Measurements from ENCODE around the gene ANKRD44.

The ANKRD44 gene

GRCh38 chr2:196970099-196970498, 340.5 kb downstream of the ANKRD44 start:
- in situ Hi-C loops (cut with MboI; ENCODE audit: low sequenced_read_pairs), result no loop called here

- in situ Hi-C loops (cut with MboI; ENCODE audit: low sequenced_read_pairs), result no loop called here
Observed at GRCh38 chr2:196968516-196968915, 342.1 kb downstream of the ANKRD44 start.

DNA sequence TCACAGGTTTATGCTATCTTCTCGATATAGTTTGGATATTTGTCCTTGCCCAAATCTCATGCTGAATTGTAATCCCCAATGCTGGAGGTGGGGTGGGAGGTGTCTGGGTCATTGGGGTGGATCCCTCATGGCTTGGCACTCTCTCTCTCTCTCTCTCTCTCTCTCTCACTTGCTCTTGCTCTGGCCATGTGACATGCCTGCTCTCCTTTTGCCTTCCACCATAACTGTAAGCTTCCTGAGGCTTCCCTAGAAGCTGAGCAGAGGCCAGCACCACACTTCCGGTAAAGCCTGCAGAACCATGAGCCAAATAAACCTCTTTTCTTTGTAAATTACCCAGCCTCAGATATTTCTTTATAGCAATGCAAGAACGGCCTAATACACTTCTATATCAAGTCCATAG, 342.8 kb downstream of the ANKRD44 start:
- in situ Hi-C loops (cut with MboI; ENCODE audit: low sequenced_read_pairs), result no loop called here

GRCh38 chr2:196967116-196967515, 343.5 kb downstream of the ANKRD44 start:
- in situ Hi-C loops (cut with MboI; ENCODE audit: low sequenced_read_pairs), result no loop called here

- in situ Hi-C loops (cut with MboI; ENCODE audit: low sequenced_read_pairs), result no loop called here
Observed at GRCh38 chr2:196966061-196966460, 344.5 kb downstream of the ANKRD44 start.

- in situ Hi-C loops (cut with MboI; ENCODE audit: low sequenced_read_pairs), result no loop called here
Observed at GRCh38 chr2:196965651-196966050, 344.9 kb downstream of the ANKRD44 start.

- in situ Hi-C loops (cut with MboI; ENCODE audit: low sequenced_read_pairs), result no loop called here
Observed at GRCh38 chr2:196963961-196964360, 346.6 kb downstream of the ANKRD44 start.

DNA sequence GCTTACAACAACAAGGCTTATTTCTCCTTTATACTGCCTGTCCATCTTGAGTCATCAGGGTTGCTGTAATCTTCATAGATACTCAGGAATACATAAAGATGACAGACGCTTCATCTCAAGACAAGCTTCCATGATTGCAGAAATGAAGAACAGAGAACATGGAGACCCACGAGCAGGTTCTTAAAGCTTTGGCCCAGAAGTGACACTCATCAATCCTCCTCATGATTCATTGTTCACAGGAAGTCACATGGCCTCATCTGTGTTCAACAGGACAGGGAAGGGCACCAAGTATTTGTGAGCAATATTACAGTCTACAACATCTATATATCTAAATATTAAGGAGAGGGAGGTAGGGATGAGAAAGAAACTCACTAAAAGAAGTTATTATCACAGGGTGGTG, 347.5 kb downstream of the ANKRD44 start:
- in situ Hi-C loops (cut with MboI; ENCODE audit: low sequenced_read_pairs), result no loop called here

DNA sequence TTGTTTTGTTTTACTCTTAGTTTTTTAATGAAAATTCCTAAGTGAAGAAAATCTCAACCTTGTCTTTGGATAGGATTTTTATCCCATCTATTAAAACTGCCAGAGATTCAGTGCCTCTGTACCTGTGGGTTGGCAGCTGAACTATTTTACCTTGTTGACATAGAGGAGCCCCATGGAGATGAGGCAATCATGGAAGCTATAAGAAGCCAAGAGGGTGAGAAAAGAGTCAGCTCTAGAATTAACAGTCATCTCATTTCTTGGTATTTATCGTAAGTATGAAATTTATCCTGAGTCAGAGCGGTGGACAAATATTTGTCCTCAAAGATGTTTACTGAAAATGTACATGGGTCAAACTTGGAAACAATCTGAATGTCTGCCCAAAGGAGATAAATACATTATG, 348.3 kb downstream of the ANKRD44 start:
- in situ Hi-C loops (cut with MboI; ENCODE audit: low sequenced_read_pairs), result no loop called here

DNA sequence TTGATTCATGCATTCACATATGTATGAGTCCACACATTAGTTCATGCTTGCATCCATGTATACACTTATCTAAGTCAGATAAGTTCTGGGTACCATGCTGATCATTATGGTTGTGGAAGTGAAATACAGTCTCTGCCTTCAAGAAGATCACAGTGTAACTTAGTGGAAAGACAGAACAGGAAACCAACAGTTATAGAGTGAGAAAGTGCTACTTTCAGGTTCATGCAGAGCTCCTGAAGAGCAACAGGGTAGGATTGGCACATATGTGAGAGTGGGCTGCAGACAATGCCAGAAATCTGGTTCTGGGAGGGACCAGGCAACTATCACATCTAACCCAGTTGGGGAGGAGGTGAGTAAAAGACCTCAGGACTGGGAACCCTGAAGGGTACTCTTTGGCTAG, 348.7 kb downstream of the ANKRD44 start:
- in situ Hi-C loops (cut with MboI; ENCODE audit: low sequenced_read_pairs), result no loop called here

DNA sequence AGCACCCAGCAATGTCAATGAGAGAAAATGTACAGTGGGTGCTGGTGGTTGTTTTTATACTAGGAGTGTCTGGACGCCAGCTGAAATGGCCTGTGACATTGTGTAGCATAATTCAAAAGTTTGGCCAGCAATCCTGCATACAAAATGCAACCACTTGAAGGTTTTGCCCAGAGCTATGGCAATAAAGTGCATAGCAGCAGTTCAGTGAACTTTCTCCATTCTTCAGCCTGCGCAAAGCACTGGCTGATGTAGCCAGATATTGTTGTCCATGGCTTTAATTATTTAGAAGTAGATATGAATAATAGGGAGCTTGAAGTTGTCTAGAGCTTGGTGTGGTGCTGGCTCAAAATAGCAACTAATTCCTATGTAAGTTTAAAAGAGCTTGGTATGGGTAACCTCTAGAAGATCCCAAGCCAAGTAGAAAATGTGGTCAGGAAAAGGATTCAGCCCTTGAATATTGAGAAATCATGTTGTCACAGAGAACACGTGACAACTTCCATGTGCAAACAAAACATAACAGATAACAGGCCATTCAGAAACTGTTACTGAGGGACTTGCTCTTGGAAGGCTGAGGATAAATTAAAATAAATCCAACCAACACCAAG, 350.7 kb downstream of the ANKRD44 start:
- in situ Hi-C loops (cut with MboI; ENCODE audit: low sequenced_read_pairs), result no loop called here

- in situ Hi-C loops (cut with MboI; ENCODE audit: low sequenced_read_pairs), result no loop called here
Observed at GRCh38 chr2:196959281-196959680, 351.3 kb downstream of the ANKRD44 start.

DNA sequence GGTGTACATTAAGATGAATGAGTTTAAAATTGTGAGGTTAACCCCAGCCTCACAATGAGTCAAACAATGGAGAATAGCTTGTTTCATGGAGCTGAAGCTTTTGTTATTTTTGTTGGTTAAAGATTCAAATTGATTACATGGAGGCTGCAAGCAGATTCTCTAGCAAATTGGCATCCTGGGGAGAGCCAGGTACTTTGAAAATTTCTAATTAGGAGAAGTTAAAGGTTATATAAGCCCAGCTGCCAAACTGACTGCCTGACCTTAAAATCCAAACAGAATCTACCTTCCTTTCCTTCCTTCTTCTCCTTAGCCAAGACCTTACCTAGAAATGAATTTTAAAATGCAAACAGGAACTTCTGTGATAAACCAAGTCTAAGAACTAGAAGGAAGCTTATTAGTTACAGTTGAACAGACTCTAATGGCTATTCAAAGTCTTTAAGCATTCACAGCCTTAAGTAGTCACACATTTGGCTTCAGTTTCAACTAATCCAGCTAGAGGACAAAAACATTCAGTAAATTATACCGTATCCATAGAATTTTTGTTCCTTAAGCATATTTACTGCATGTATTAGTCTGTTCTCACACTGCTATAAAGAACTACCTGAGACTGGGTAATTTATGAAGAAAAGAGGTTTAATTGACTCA, 352.6 kb downstream of the ANKRD44 start:
- in situ Hi-C loops (cut with MboI; ENCODE audit: low sequenced_read_pairs), result no loop called here

- in situ Hi-C loops (cut with MboI; ENCODE audit: low sequenced_read_pairs), result no loop called here
Observed at GRCh38 chr2:196957442-196957841, 353.1 kb downstream of the ANKRD44 start.

GRCh38 chr2:196956069-196956468, 354.5 kb downstream of the ANKRD44 start:
- in situ Hi-C loops (cut with MboI; ENCODE audit: low sequenced_read_pairs), result no loop called here

DNA sequence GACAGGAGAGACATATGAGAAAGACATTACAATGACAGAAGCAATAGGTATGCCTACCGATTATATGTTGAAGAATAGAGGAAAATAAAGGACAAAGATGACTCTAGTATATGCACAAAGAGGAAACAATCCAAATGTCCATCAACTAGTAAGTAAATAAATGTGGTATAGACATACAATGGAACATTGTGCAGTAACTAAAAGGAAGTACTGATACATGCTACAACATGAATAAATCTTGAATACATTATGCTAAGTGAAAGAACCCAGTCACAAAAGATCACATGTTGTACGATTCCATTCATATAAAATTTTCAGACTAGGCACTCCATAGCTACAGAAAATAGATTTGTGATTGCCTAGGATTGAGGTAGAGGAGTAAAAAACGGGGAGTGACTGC, 355.5 kb downstream of the ANKRD44 start:
- in situ Hi-C loops (cut with MboI; ENCODE audit: low sequenced_read_pairs), result no loop called here

DNA sequence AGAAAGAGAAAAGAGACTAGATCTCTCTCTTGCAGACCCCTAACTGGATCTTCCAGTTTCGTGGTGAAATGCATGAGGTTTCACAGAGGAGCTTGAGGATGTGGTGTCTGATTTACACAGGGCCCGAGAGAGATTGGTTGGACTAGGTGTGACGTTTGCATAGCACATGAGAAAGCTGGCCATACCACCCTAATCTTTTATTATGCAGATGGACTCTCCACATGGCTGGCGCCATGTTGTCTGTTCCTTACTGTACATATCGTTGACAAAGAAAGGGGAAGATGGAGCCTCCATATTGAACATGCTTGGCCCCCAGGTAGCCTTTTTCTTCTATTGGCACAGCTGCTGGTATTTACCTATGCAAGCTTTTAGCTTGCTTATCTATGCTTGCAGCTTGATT, 356.6 kb downstream of the ANKRD44 start:
- in situ Hi-C loops (cut with MboI; ENCODE audit: low sequenced_read_pairs), result no loop called here

- in situ Hi-C loops (cut with MboI; ENCODE audit: low sequenced_read_pairs), result no loop called here
Observed at GRCh38 chr2:196952936-196953335, 357.6 kb downstream of the ANKRD44 start.

GRCh38 chr2:196951973-196952372, 358.6 kb downstream of the ANKRD44 start:
- in situ Hi-C loops (cut with MboI; ENCODE audit: low sequenced_read_pairs), result no loop called here

DNA sequence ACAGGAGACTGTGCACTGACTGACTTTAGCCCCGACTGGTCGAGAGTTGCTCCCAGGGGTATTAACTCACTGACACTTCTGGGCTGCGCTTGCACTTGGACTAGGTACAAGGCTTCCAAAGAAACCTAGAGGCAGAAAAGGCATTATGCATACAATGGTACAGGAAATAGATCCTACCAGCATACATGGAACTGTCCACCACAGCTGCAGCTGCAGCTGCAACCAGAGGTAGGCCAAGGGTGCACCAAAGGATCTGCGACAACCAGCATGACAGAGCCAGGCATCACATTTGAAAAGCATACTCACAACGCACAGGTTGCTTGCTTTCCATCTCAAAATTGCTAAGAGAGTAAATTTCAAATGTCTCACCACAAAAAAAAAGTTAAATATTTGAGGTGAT, 361.5 kb downstream of the ANKRD44 start:
- in situ Hi-C loops (cut with MboI; ENCODE audit: low sequenced_read_pairs), result no loop called here

- in situ Hi-C loops (cut with MboI; ENCODE audit: low sequenced_read_pairs), result no loop called here
Observed at GRCh38 chr2:196944570-196944969, 366.0 kb downstream of the ANKRD44 start.

DNA sequence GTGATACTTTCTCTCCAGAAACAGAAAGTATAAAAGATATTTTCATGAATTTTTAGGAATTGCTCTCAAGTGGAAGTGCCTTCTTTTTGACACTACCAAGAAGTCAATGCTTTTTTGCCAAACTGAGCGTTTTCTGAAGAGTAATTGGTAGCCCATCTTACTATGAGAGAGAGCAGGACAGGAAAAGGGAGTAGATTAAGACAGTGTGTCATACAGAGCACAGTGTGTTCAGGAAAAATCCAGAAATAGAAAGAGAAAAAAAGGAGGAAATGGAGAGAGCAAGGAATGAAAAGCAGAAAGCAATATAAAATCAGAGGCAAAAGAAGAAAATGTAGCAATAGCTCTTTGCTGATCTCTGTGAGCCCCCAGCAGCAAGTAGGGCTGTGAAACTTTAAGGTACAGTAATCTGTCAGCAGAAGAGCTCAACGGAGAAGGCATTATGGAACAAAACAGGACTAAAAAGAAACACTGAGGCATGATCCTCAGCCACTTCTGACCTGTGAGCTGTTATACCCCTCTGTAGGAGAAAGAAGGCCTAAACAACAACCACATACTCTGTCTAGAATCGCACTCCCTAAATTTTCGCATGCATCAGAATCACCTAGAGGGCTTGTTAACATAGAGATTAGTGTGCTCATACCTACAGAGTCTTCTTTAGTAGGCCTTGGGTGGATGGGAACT, 369.0 kb downstream of the ANKRD44 start:
- in situ Hi-C loops (cut with MboI; ENCODE audit: low sequenced_read_pairs), result no loop called here

Data from HL-60/S4 treated with phorbol 12-myristate 13-acetate at 8.2 ng/mL for 4 days and 3 days (cell line).